ENCODE data around the gene APH1B.

Gene APH1B

DNA sequence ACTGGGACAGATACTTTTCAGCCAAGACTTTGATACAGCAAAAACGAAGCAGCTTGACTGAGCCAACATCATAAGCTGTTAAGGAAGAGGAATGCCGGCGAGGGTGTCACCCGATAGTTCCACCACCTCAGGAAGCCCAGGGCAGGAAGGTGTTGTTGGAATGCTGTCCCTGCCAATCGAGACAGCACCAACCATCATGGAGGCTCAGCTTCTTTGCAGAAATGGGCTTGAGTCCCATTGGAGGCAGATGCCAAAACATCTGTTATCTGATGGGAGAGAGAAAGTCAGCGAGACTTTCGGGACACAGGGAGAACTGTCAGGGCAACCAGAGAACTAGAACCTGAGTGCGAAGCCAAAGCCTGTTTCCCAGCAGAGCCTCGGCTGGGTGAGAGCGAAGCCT is 53.5 kb downstream of the APH1B start:
- DNase-seq (ENCODE audit: extremely low read depth, low read depth): no peak
- TF ChIP-seq, protein P1, sequence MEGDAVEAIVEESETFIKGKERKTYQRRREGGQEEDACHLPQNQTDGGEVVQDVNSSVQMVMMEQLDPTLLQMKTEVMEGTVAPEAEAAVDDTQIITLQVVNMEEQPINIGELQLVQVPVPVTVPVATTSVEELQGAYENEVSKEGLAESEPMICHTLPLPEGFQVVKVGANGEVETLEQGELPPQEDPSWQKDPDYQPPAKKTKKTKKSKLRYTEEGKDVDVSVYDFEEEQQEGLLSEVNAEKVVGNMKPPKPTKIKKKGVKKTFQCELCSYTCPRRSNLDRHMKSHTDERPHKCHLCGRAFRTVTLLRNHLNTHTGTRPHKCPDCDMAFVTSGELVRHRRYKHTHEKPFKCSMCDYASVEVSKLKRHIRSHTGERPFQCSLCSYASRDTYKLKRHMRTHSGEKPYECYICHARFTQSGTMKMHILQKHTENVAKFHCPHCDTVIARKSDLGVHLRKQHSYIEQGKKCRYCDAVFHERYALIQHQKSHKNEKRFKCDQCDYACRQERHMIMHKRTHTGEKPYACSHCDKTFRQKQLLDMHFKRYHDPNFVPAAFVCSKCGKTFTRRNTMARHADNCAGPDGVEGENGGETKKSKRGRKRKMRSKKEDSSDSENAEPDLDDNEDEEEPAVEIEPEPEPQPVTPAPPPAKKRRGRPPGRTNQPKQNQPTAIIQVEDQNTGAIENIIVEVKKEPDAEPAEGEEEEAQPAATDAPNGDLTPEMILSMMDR (IDR thresholded peaks at IDR 0.05; ENCODE audit: low read depth, low read length, missing control alignments): no peak

DNA sequence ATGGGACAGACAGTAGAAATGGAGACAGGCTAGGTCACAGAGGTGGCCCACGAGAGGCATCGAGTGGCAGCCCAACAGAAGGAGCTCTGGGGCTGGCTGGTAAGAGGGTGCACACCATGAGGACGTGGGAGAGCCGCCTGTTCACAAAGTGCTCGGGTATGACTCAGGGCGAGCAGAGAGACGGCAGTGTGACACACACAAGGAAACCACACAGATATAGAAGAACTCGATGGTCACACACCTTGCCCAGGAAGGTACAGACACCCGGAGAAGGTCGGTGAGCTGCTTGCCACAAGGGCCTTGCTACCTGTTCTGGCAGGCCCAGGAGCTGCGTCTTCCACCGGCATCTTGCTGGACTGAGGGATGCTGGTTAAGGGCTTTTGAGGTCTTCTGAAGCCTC is 54.1 kb downstream of the APH1B start:
- TF ChIP-seq, protein P1 (IDR thresholded peaks at IDR 0.05; ENCODE audit: low read depth, low read length, missing control alignments): no peak
- no peak overlapping the region for H3K4me3 ChIP-seq (replicated peaks; ENCODE audit: low read depth, low read length)
- DNase-seq (ENCODE audit: extremely low read depth, low read depth): no peak

More for the DNA sequence above, 53.5 kb downstream of the APH1B start:
- H3K4me3 ChIP-seq (replicated peaks; ENCODE audit: low read depth, low read length): no peak overlapping the region

DNA sequence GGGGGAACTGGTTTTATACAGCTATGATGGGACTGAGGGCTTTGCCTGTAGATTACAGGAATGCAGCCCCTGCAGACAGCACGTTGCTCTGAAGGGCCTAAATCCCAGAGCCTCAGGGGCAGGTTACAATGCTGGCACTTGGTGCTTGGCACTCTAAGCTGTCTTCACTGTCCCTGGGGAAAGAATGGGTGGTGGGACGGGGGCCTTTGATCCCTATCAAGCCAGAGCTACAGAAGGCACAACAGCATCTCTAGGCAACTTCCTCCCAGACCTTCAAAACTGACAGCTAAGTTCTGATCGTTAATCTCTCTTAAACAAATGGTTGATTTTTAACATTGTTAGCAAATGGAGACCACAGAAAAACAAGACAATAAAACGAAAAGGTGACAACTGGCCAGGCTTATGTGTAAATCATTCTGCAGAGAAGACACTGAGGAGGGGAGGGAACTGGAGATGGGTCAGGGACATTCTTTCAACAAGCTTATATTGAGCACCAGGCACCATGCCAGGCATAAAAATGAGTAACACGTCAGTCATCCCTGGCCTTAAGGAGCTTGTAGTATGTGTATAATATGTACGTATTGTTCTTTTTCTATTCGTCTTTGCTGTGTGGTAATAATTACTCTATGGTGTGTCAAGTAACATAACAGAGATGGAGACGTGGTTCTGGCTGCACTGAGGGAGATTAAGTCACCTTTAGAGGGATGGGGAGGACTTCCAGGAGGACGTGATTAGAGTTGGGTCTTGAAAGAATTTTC is 55.1 kb downstream of the APH1B start:
- TF ChIP-seq, protein P1 (IDR thresholded peaks at IDR 0.05; ENCODE audit: low read depth, low read length, missing control alignments): no peak
- H3K4me3 ChIP-seq (replicated peaks; ENCODE audit: low read depth, low read length): no peak overlapping the region
- DNase-seq (ENCODE audit: extremely low read depth, low read depth): peak; percentile 69

DNA sequence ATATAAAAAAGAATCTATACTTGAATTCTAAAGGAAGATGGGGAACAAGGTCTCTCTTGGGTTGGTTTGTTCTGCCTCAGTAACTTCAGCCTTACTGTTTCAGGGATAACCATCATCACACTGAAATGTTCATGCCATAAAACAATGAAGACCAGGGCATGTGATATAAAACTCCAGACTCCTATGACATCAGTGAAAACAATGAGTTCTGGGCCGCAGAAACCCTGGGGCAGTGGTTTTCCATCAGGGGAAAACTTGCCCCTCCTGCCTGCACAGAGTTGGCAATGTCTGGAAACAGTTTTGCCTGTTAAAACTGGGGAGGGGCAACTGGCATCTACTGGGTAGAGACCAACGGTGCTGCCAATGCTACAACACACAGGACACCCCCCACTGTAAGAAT is 57.4 kb downstream of the APH1B start:
- TF ChIP-seq, protein P1 (IDR thresholded peaks at IDR 0.05; ENCODE audit: low read depth, low read length, missing control alignments): no peak

DNA sequence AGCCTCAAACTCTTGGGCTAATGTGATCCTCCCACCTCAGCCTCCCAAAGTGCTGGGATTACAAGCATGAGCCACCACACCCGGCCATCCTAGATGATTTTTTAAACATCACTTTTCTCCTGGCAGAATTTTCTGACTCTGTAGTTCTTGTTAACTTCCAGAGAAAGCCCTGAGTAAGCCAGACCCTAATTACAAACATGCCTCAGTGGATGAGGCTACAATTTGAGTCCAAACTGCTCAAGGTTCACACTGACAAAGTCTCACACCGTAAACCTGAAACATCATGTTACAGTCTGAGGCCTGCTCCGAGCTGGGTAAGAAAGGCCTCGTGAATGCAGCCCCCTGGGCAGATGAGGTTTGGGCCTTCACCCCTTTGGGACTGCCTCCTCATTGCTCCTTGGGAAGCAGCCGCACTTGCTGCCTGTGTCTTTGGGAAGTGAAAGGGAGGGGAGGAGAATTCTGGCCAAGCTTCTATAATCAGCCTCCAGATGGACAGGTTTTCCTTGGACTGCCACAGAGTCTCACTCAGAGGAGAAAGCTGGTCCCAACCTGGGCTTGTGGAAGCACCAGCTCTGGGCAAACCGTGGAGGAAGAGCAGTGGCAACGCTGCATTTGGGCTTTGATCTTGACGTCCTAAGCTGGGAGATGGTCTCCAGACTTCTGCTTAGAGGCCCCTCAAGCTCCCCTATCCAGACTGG is 58.3 kb downstream of the APH1B start:
- no peak for DNase-seq (ENCODE audit: extremely low read depth, low read depth)
- TF ChIP-seq, protein P1 (IDR thresholded peaks at IDR 0.05; ENCODE audit: low read depth, low read length, missing control alignments): no peak

More for the DNA sequence above, 57.4 kb downstream of the APH1B start:
- no peak for DNase-seq (ENCODE audit: extremely low read depth, low read depth)
- no peak overlapping the region for H3K4me3 ChIP-seq (replicated peaks; ENCODE audit: low read depth, low read length)

DNA sequence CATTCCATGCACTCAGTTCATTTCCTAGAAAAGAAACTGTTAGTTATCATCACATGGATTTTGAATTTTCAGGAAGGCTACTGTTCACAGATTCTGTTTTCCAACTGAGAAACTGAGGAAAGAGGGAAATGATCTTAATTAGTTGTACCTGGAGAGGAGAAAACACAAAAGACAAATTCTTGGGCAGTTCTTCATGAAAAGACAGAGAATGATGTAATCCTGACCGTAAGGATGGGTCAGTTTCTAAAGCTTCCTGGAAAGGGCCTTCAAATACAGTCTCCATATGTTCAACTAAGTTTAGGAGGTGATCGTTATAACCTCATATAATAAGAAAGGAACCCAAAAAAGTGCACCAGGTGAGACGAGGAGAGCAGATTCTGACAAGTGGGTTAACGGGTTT is 59.6 kb downstream of the APH1B start:
- TF ChIP-seq, protein P1 (IDR thresholded peaks at IDR 0.05; ENCODE audit: low read depth, low read length, missing control alignments): no peak
- no peak overlapping the region for H3K4me3 ChIP-seq (replicated peaks; ENCODE audit: low read depth, low read length)
- no peak for DNase-seq (ENCODE audit: extremely low read depth, low read depth)

More for the DNA sequence above, 58.3 kb downstream of the APH1B start:
- no peak overlapping the region for H3K4me3 ChIP-seq (replicated peaks; ENCODE audit: low read depth, low read length)
